ENCODE results near the gene TPX2.

- TF ChIP-seq CTCF (IDR thresholded peaks at IDR 0.05) (no peak), ZFX (IDR thresholded peaks at IDR 0.05; ENCODE audit: borderline replicate concordance) (no peak)
Measured at GRCh38 chr20:31712564-31713311, 26.4 kb upstream of the TPX2 start.
